ENCODE measurements around the gene TRABD2B.

GRCh38 chr1:47794530-47794929, 202.7 kb downstream of the TRABD2B start:
- no peak for TF ChIP-seq CTCF (IDR thresholded peaks at IDR 0.05 in 2 of 3, conservative IDR thresholded peaks at IDR 0.05 in 1 of 3; ENCODE audit: borderline replicate concordance in 1 of 3, insufficient read depth in 1 of 3, low read depth in 2 of 3, low read length in 2 of 3)
- TF ChIP-seq REST (IDR thresholded peaks at IDR 0.05; ENCODE audit: low read depth): no peak
- no peak for TF ChIP-seq FOSL1 (IDR thresholded peaks at IDR 0.05; ENCODE audit: low read depth)
- no peak for TF ChIP-seq EZH2 (IDR thresholded peaks at IDR 0.05)
- no peak for TF ChIP-seq ZFX (IDR thresholded peaks at IDR 0.05)
- no peak for TF ChIP-seq EGR1 (IDR thresholded peaks at IDR 0.05; ENCODE audit: low read depth)
- no peak for TF ChIP-seq ZBTB33 (IDR thresholded peaks at IDR 0.05; ENCODE audit: extremely low read depth, insufficient replicate concordance, low read length)
- TF ChIP-seq SIN3A (IDR thresholded peaks at IDR 0.05; ENCODE audit: low read depth): no peak

Measured in HCT116 (cell line).